Nephron progenitor cell (in vitro differentiated cells): Measurements from ENCODE around the gene AJAP1.

Experiments used
- DNase-seq: peaks from one replicate; pipeline ENCODE4 v3.0.0; 2021
- H3K27ac Mint-ChIP-seq: 2 replicates; pipeline ENCODE4 v1.8.0; 2021; ENCODE audit warnings: mild to moderate bottlenecking, moderate library complexity, mixed read lengths
- H3K27me3 Mint-ChIP-seq: 2 replicates; pipeline ENCODE4 v1.8.0; 2021; ENCODE audit warnings: mild to moderate bottlenecking, low read depth, mixed read lengths; ENCODE audit not compliant: poor library complexity
- H3K36me3 Mint-ChIP-seq: 2 replicates; pipeline ENCODE4 v1.8.0; 2021; ENCODE audit warnings: low read depth, mixed read lengths
- H3K4me1 Mint-ChIP-seq: 2 replicates; pipeline ENCODE4 v1.8.0; 2021; ENCODE audit warnings: mixed read lengths
- H3K4me3 Mint-ChIP-seq: 2 replicates; pipeline ENCODE4 v1.8.0; 2021; ENCODE audit warnings: mild to moderate bottlenecking, moderate library complexity, mixed read lengths
- H3K9me3 Mint-ChIP-seq: 2 replicates; pipeline ENCODE4 v1.8.0; 2021; ENCODE audit warnings: mild to moderate bottlenecking, moderate library complexity, mixed read lengths
- CTCF ChIP-seq: fragments of 200-600 bp; sonication (generic); IDR thresholded peaks from 2 replicates; pipeline ENCODE4 v1.5.0; 2021; ENCODE audit warnings: antibody characterized with exemption

The AJAP1 gene

GRCh38 chr1:4786055-4786454, 131.6 kb downstream of the AJAP1 start:
- DNase-seq = no peak
- Mint-ChIP-seq H3K27ac (no peak overlapping the region), H3K27me3 (peaks cover 3% of the 10 kb centered on the region), H3K36me3 (no peaks in the 10 kb centered on the region), H3K9me3 (no peaks in the 10 kb centered on the region), H3K4me3 (no peak overlapping the region), H3K4me1 (peaks cover 13% of the 10 kb centered on the region)
- no peak for TF ChIP-seq CTCF

DNA sequence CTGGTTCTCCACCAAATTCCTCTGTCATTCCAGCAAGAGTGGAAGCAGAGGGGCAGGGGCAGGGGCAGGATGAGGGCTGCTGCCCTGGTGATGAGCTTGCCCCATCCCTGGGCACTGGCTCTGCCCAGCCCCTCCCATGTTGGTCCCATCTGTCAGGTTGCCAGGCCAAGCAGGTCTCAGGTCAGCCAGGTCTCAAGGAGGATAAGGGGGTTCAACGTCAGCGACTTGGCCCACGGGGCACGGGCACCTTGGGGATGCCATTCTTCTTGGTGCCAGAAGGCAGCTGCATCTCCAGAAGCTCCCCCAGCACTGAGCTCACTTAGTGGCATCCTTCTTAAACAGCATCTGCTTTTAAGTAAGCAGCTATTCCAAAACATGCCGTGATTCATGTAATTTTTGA, 133.1 kb downstream of the AJAP1 start:
- Mint-ChIP-seq H3K4me1 (peaks cover 13% of the 10 kb centered on the region), H3K9me3 (no peaks in the 10 kb centered on the region), H3K4me3 (no peak overlapping the region), H3K36me3 (no peaks in the 10 kb centered on the region), H3K27me3 (peaks cover 3% of the 10 kb centered on the region), H3K27ac (no peak overlapping the region)
- TF ChIP-seq CTCF = no peak
- DNase-seq = no peak

DNA sequence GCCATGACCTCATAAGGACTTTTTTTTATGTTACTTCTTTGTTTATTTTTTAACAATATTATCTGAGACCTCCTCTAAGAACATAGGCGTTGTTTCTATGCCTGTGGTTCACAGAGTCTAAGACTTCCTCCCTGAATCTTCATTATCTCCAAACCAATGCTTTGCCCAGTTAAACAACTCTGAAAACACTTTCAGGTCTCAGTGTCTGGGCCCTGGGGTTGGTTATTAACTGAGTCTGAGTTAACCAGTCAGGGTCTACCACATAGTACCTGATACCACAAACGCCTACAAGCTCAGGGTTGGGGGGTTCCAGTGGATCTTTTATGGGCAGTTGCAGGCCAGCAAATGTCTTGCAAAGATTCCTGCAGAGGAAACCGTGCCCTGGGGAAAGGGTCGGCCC, 138.2 kb downstream of the AJAP1 start:
- no peaks in the 10 kb centered on the region for H3K36me3 Mint-ChIP-seq
- H3K4me3 Mint-ChIP-seq = no peak overlapping the region
- peaks cover 5% of the 10 kb centered on the region for H3K9me3 Mint-ChIP-seq
- no peak for DNase-seq
- TF ChIP-seq CTCF = no peak
- H3K27me3 Mint-ChIP-seq = peaks cover 6% of the 10 kb centered on the region
- H3K27ac Mint-ChIP-seq = no peak overlapping the region
- H3K4me1 Mint-ChIP-seq = peaks cover 6% of the 10 kb centered on the region

DNA sequence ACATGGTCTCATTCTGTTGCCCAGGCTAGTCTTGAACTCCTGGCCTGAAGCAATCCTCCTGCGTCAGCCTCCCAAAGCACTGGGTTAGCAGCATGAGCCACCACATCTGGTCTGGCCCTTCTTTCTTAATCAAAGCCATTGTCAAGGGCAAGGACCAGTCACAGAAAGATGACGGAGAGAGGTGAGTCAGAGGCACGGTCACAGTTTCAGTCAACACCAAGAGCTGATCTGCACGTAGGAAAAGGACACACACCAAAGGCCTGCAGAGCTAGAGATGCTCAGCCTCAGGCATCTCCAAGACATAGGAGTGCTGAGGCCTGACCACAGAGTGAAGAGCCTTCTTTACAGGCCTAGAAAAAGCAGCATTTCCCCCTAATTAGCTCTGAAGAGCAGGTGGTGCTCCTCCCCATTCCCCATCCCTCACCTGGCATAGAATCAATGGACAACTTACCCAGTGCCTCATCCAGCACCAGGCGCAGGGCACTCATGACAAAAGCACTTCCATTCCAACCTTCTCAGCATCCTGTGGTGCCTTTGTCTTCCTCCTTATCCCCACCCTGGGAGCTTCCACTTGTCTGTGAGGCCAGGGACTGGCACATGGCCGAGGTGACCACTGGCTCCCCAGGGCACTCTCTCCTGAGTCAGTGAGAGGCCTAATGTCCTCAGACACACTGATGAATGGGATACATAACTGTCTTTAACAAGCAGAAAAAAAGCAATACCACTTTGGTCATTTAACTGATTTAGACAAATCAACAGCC, 139.8 kb downstream of the AJAP1 start:
- Mint-ChIP-seq H3K27me3 (peaks cover 12% of the 10 kb centered on the region), H3K36me3 (no peaks in the 10 kb centered on the region), H3K4me1 (peaks cover 6% of the 10 kb centered on the region), H3K27ac (no peak overlapping the region), H3K4me3 (no peak overlapping the region), H3K9me3 (peaks cover 16% of the 10 kb centered on the region)
- no peak for TF ChIP-seq CTCF
- no peak for DNase-seq

- Mint-ChIP-seq H3K27me3 (peaks cover 16% of the 10 kb centered on the region), H3K27ac (no peak overlapping the region)
Observed at GRCh38 chr1:4796161-4797015, 142.0 kb downstream of the AJAP1 start.

More at GRCh38 chr1:4796161-4797015, 142.0 kb downstream of the AJAP1 start:
- Mint-ChIP-seq H3K9me3 (peaks cover 22% of the 10 kb centered on the region), H3K4me1 (peaks cover 6% of the 10 kb centered on the region), H3K36me3 (no peaks in the 10 kb centered on the region), H3K4me3 (no peak overlapping the region)
- DNase-seq = no peak
- TF ChIP-seq CTCF = no peak
